HFF-Myc (cell line): Measurements from ENCODE around the gene SPATA16.
"Not testable (repeated sequence)": the region's sequence is repeated elsewhere in the genome, so short reads cannot be mapped to it uniquely, and the experiment has no call there.

Experiments used
- DNase-seq: peaks from one replicate; pipeline ENCODE4 v3.0.0-alpha.2; 2011; ENCODE audit warnings: low read depth; ENCODE audit errors: extremely low read depth
- H3K4me3 ChIP-seq: replicated peaks from 2 replicates; pipeline ENCODE4 v1.5.1; 2011; ENCODE audit warnings: low read depth, mild to moderate bottlenecking, control low read depth, low read length
- TF ChIP-seq, protein P1 (sequence below): IDR thresholded peaks from 2 replicates; pipeline ENCODE4 v1.5.1; 2012; ENCODE audit warnings: mild to moderate bottlenecking, low read depth, low read length, control low read depth; ENCODE audit errors: missing control alignments

The SPATA16 gene, protein sequence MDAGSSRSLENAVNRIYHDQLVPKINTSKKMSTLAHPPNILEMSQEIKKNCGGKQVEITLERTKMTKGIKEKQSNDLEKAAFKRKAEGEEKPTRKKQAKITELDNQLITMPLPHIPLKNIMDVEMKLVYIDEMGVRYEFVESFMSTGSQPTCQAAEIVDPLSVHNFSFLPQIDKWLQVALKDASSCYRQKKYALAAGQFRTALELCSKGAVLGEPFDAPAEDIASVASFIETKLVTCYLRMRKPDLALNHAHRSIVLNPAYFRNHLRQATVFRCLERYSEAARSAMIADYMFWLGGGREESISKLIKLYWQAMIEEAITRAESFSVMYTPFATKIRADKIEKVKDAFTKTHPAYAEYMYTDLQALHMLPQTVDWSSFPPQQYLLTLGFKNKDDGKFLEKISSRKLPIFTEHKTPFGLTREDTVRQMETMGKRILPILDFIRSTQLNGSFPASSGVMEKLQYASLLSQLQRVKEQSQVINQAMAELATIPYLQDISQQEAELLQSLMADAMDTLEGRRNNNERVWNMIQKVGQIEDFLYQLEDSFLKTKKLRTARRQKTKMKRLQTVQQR

DNA sequence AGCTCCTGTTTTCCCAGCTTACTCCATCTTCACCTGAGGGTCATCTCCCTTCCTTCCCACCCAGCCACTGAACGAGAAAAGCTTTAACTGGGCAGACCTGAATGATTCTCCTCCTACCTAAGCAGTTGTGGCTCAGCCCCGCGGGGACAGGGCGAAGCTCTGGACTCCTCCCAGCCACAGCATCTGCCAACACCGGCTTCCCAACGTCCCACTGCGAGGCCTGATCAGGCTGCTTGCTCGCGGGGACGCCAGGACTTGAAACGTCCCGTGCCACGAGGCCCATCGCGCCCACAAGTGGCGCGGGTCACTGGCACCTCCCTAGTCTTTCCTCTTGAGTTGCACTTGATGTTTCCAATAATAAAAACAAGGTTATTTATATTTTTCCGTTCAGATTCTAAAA lies at the start of gene SPATA16:
Gene SPATA16 (minus strand): TSS at position 250 of the 400 bp plus-strand sequence. CDS start 23,504 bp downstream, outside the sequence.
- TF ChIP-seq, protein P1, sequence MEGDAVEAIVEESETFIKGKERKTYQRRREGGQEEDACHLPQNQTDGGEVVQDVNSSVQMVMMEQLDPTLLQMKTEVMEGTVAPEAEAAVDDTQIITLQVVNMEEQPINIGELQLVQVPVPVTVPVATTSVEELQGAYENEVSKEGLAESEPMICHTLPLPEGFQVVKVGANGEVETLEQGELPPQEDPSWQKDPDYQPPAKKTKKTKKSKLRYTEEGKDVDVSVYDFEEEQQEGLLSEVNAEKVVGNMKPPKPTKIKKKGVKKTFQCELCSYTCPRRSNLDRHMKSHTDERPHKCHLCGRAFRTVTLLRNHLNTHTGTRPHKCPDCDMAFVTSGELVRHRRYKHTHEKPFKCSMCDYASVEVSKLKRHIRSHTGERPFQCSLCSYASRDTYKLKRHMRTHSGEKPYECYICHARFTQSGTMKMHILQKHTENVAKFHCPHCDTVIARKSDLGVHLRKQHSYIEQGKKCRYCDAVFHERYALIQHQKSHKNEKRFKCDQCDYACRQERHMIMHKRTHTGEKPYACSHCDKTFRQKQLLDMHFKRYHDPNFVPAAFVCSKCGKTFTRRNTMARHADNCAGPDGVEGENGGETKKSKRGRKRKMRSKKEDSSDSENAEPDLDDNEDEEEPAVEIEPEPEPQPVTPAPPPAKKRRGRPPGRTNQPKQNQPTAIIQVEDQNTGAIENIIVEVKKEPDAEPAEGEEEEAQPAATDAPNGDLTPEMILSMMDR = no peak
- DNase-seq = no peak
- no peak within 1 kb of the TSS for H3K4me3 ChIP-seq

DNA sequence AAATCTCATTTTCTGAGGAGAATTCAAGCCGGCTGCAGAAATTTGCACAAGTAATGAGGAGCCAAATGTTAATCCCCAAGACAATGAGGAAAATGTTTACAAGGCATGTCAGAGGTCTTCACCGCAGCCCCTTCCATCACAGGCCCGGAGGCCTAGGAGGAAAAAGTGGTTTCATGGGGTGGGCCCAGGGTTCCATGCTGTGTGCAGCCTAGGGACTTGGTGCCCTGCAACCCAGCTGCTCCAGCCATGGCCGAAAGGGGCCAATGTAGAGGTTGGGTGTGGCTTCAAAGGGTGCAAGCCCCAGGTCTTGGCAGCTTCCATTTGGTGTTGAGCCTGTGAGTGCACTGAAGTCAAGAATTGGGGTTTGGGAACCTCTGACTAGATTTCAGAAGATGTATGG lies 42.0 kb upstream of the SPATA16 start:
- not testable (repeated sequence) for H3K4me3 ChIP-seq

DNA sequence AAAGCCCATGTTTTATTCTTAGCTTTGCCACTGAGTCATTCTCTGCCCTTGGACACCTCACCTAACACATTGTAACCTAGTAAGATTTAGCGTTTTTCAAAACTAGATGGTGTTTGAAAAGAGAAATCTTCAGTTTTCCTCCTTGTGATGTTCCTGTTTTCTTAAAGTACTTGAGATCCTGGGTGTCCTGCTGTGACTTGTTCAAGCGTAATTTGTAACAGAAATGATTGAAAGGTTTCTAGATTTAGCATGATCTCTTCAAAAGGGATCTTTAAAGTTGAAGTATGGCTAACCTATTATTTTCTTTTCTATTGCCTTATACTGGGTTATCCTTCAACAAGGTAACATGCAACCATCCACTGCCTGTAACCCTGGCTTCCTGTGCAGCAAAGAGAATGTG lies 32.6 kb upstream of the SPATA16 start:
- TF ChIP-seq, protein P1 = no peak
- H3K4me3 ChIP-seq = no peak overlapping the region
- no peak for DNase-seq

More for the DNA sequence above, 42.0 kb upstream of the SPATA16 start:
- not testable (repeated sequence) for DNase-seq

DNA sequence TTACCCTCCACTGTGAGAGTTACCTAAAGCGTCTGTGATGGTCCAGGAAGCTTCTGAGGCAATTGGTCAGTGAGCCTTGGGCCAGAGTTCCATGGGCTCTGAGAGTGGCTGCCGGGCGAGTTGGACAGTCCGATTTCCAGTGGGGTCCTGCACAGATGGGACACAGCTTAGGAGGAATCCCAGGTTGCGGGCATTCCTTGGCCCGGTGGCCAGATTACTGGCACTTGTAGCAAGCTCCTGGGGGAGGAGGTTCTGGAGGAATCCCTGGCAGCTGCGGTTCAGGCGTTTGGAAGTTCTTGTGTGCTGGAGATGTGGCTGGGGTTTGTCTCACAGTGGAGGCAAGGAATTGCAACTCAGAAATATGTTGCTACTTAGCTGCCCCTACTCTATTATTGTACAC lies 18.1 kb upstream of the SPATA16 start:
- not testable (repeated sequence) for DNase-seq, H3K4me3 ChIP-seq

DNA sequence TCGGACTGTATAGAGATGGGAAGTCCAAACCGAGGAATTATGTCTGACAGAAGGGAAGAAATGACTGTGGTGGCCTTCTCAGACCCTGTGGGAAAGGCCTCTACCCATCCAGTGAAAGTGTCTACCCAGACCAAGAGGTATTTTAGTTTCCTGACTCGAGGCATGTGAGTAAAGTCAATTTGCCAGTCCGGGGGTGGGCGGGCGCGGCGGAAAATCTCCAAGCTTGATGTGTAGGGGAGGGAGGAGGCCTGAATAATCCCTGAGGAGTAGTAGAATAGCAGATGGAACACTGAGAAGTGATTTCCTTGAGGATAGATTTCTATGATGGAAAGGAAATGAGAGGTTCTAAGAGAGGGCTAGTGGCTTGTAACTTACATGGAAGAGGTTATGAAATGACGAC lies 15.5 kb upstream of the SPATA16 start:
- H3K4me3 ChIP-seq, DNase-seq: not testable (repeated sequence)

DNA sequence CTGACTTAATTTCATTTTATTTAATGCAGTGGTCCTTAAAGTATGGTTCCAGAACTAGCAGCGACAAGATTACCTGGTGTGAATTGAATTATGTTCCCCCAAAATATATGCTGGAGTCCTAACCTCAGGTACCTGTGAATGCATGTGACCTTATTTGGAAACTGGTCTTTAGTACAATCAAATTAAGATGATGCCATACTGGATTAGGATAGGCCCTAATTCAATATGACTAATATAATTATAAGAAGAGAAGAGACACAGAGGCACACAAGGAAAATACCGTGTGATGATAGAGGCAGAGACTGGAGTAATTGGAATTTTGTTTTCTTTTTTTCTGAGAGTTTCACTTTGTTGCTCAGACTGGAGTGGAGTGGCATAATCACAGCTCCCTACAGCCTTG lies 12.6 kb upstream of the SPATA16 start:
- TF ChIP-seq, protein P1 = no peak

DNA sequence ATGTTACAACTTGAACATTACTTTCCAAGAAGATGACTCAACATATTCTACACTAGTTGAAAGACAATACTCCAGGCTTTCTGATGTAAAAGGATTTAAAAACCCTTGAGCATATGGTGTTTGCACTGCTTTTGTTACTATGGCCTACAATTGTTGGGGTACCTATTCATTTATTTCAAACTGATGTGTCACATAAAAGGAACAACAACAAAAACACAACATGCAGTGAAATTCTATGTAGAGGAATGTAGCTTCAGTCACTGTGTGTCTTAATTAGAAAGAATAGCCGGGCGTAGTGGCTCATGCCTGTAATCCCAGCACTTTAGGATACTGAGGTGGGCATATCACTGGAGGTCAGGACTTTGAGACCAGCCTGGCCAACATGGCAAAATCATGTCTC lies 1.6 kb downstream of the SPATA16 start:
- TF ChIP-seq, protein P1 = no peak
- DNase-seq = no peak
- H3K4me3 ChIP-seq = no peak overlapping the region

More for the DNA sequence above, 12.6 kb upstream of the SPATA16 start:
- H3K4me3 ChIP-seq = no peak overlapping the region
- DNase-seq = no peak

DNA sequence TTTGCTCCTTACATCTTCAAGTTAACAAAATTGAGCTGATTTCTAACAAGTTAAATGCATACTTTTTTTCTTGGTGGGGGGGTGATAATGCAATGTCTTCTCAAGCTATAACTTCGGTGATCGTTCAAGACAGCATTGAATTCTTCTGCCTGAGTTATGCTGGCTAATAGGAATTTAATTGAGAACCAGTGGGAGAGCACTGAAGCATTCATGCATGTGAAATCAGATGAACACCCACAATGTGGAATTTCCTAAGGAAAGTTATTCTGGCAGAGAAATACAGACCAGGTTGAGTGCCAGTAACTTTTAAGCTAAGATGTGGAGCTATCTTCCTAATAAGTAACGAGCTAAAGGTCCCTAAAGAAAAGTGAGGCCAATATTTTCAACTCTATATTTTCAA lies 3.0 kb downstream of the SPATA16 start:
- no peak for DNase-seq
- TF ChIP-seq, protein P1 = no peak
- H3K4me3 ChIP-seq = no peak overlapping the region
